SU-DHL-6 (cell line): ENCODE data around the gene CTXND1.

Experiments used
- H2AFZ ChIP-seq: fragments of 200-600 bp; sonication (generic); 2 replicates; pipeline ENCODE4 v1.6.1; 2014; ENCODE audit warnings: low read depth, mild to moderate bottlenecking, moderate library complexity, mixed read lengths, antibody characterized with exemption, low read length; ENCODE audit not compliant: severe bottlenecking
- H3F3A ChIP-seq: fragments of 200-600 bp; shearing (Covaris generic); 2 replicates; pipeline ENCODE4 v1.6.0; 2016; ENCODE audit warnings: antibody characterized with exemption, mild to moderate bottlenecking; ENCODE audit not compliant: insufficient read depth
- H3K27ac ChIP-seq: fragments of 200-600 bp; sonication (generic); 2 replicates; pipeline ENCODE4 v1.5.1; 2016; ENCODE audit warnings: low read depth, mild to moderate bottlenecking, low read length, moderate library complexity, mixed read lengths
- H3K27me3 ChIP-seq: fragments of 200-600 bp; sonication (generic), shearing (Covaris generic); 2 replicates; pipeline ENCODE4 v1.6.0; 2014; ENCODE audit warnings: mild to moderate bottlenecking, low read length
- H3K36me3 ChIP-seq: fragments of 200-600 bp; sonication (generic); 2 replicates; pipeline ENCODE4 v1.6.1; 2014; ENCODE audit warnings: mild to moderate bottlenecking, low read length, mixed read lengths
- H3K4me2 ChIP-seq: fragments of 300-600, 200-600 bp; shearing (Covaris generic), sonication (generic); 2 replicates; pipeline ENCODE4 v1.6.0; 2014; ENCODE audit warnings: low read length, low read depth, mild to moderate bottlenecking; ENCODE audit not compliant: poor library complexity, severe bottlenecking
- H3K4me3 ChIP-seq: fragments of 200-600 bp; sonication (generic); 2 replicates; pipeline ENCODE4 v1.5.1; 2014; ENCODE audit warnings: antibody characterized with exemption, low read length, mild to moderate bottlenecking, mixed read lengths; ENCODE audit not compliant: insufficient read depth, poor library complexity, severe bottlenecking
- H3K79me2 ChIP-seq: fragments of 200-600 bp; sonication (generic); 2 replicates; pipeline ENCODE4 v1.6.1; 2014; ENCODE audit warnings: mild to moderate bottlenecking, low read length, moderate library complexity; ENCODE audit not compliant: insufficient read depth
- H3K9ac ChIP-seq: fragments of 200-600 bp; sonication (generic); 2 replicates; pipeline ENCODE4 v1.7.0; 2014; ENCODE audit warnings: mild to moderate bottlenecking, low read length
- H3K9me2 ChIP-seq: fragments of 200-600 bp; sonication (generic); replicated peaks from 2 replicates; pipeline ENCODE4 v1.6.1; 2014; ENCODE audit warnings: low read length; ENCODE audit not compliant: insufficient read depth
- H3K9me3 ChIP-seq: fragments of 200-600 bp; sonication (generic); 2 replicates; pipeline ENCODE4 v1.6.1; 2014; ENCODE audit warnings: low read length, mixed read lengths; ENCODE audit not compliant: insufficient read depth
- H4K20me1 ChIP-seq: fragments of 200-600 bp; sonication (generic); 2 replicates; pipeline ENCODE4 v1.6.1; 2014; ENCODE audit warnings: low read depth, mild to moderate bottlenecking, antibody characterized with exemption, low read length, moderate library complexity, mixed read lengths
- EZH2phosphoT487 ChIP-seq: fragments of 200-600 bp; sonication (generic), shearing (Covaris generic); conservative IDR thresholded peaks from 2 replicates; pipeline ENCODE4 v1.6.1; 2018; ENCODE audit warnings: mild to moderate bottlenecking, antibody characterized with exemption, low read length, moderate library complexity, mixed read lengths
- TF ChIP-seq, protein P1 (sequence below): fragments of 200-600 bp; sonication (generic); IDR thresholded peaks from one replicate; pipeline ENCODE4 v1.5.1; 2017; ENCODE audit warnings: antibody characterized with exemption, mild to moderate bottlenecking, low read length, moderate library complexity; ENCODE audit not compliant: insufficient read depth, poor library complexity, severe bottlenecking

The CTXND1 gene

GRCh38 chr15:80228959-80229610 is 22.9 kb downstream of the CTXND1 start:
- H3F3A ChIP-seq, result no peaks in the 10 kb centered on the region
- H3K9me3 ChIP-seq, result no peaks in the 10 kb centered on the region
- H3K79me2 ChIP-seq, result no peaks in the 10 kb centered on the region
- no peak overlapping the region for H2AFZ ChIP-seq
- no peak overlapping the region for H3K9ac ChIP-seq
- H3K36me3 ChIP-seq, result no peaks in the 10 kb centered on the region
- H3K4me2 ChIP-seq, result no peak overlapping the region
- H4K20me1 ChIP-seq, result no peaks in the 10 kb centered on the region
- no peaks in the 10 kb centered on the region for H3K9me2 ChIP-seq
- H3K27ac ChIP-seq, result no peak overlapping the region
- no peak overlapping the region for H3K4me3 ChIP-seq
- no peaks in the 10 kb centered on the region for H3K27me3 ChIP-seq
- no peak for TF ChIP-seq EZH2phosphoT487
- TF ChIP-seq, protein P1, sequence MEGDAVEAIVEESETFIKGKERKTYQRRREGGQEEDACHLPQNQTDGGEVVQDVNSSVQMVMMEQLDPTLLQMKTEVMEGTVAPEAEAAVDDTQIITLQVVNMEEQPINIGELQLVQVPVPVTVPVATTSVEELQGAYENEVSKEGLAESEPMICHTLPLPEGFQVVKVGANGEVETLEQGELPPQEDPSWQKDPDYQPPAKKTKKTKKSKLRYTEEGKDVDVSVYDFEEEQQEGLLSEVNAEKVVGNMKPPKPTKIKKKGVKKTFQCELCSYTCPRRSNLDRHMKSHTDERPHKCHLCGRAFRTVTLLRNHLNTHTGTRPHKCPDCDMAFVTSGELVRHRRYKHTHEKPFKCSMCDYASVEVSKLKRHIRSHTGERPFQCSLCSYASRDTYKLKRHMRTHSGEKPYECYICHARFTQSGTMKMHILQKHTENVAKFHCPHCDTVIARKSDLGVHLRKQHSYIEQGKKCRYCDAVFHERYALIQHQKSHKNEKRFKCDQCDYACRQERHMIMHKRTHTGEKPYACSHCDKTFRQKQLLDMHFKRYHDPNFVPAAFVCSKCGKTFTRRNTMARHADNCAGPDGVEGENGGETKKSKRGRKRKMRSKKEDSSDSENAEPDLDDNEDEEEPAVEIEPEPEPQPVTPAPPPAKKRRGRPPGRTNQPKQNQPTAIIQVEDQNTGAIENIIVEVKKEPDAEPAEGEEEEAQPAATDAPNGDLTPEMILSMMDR, result no peak

DNA sequence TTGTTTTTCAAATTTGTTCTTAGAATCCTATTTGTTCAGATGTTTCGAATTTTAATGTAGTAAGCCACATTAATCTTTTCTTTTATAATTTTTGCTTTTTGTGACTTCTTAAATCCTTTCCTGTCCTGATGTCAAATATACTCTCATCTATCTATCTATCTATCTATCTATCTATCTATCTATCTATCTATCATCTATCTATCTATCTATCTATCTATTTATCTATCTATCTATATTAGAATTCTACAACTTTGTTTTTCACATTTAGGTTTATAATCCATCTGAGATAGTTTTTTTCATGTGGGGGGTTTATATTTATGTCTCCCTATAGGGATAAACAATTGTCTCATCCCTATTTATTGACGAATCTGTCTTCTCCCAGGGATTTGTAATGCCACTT is 32.1 kb downstream of the CTXND1 start:
- TF ChIP-seq, protein P1, result no peak
- TF ChIP-seq EZH2phosphoT487, result no peak
- H3K27ac ChIP-seq, result no peak overlapping the region
- no peaks in the 10 kb centered on the region for H4K20me1 ChIP-seq
- H3K36me3 ChIP-seq, result no peaks in the 10 kb centered on the region
- no peaks in the 10 kb centered on the region for H3K27me3 ChIP-seq
- no peaks in the 10 kb centered on the region for H3F3A ChIP-seq
- no peak overlapping the region for H2AFZ ChIP-seq
- H3K9me2 ChIP-seq, result no peaks in the 10 kb centered on the region
- H3K4me3 ChIP-seq, result no peak overlapping the region
- no peak overlapping the region for H3K4me2 ChIP-seq
- H3K9me3 ChIP-seq, result no peaks in the 10 kb centered on the region
- no peaks in the 10 kb centered on the region for H3K79me2 ChIP-seq
- H3K9ac ChIP-seq, result no peak overlapping the region

DNA sequence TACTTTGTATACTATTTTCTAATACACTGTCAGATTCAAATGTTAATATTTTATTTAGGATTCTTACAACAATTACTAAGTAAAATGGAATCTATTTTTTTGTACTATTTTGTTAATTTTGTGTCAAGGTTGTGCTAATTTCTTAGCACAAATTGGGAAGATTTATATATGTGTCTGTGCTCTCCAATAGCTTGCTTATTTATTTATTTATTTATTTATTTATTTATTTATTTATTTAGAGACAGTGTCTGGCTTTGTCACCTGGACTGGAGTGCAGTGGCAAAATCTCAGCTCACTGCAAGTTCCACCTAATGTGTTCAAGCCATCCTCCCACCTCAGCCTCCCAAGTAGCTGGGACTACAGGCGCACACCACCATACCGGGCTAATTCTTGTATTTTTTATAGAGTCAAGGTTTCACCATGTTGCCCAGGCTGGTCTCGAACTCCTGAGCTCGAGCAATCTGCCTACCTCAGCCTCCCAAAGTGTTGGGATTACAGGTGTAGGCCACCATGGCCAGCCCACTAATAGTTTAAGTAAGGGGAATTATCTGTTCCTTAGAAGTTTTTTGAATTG is 34.6 kb downstream of the CTXND1 start:
- Histone ChIP-seq H3K9me2 (no peaks in the 10 kb centered on the region), H3K79me2 (no peaks in the 10 kb centered on the region), H3K36me3 (no peaks in the 10 kb centered on the region), H3K4me3 (no peak overlapping the region), H3K27me3 (no peaks in the 10 kb centered on the region), H2AFZ (no peak overlapping the region), H3K9ac (no peak overlapping the region), H3F3A (no peaks in the 10 kb centered on the region), H3K27ac (no peak overlapping the region), H3K4me2 (no peak overlapping the region), H4K20me1 (no peaks in the 10 kb centered on the region), H3K9me3 (no peaks in the 10 kb centered on the region)
- TF ChIP-seq, protein P1, result no peak
- TF ChIP-seq EZH2phosphoT487, result no peak
